H1 (cell line): ENCODE data around the gene MYO1D.

Experiments
- EZH2 ChIP-seq: fragments of 200-600 bp; sonication (generic); IDR thresholded peaks from 2 replicates; pipeline ENCODE4 v1.7.1; 2012; ENCODE audit warnings: low read depth, mild to moderate bottlenecking, moderate library complexity, low read length, inconsistent platforms; ENCODE audit not compliant: severe bottlenecking
- NRF1 ChIP-seq: IDR thresholded peaks from 2 replicates; pipeline ENCODE4 v1.6.1; 2011; ENCODE audit warnings: mild to moderate bottlenecking, low read depth, low read length, improper control_type of control experiment
- SP4 ChIP-seq: IDR thresholded peaks from 2 replicates; pipeline ENCODE4 v1.6.1; 2012; ENCODE audit warnings: low read length, inconsistent platforms
- TF ChIP-seq, protein P1 (sequence below): IDR thresholded peaks from 2 replicates; pipeline ENCODE4 v1.6.1; 2012; ENCODE audit warnings: inconsistent platforms
- TF ChIP-seq, protein P2 (sequence below), 3 experiments: IDR thresholded peaks; 1 replicate in 2 of 3; 2 replicates in 1 of 3; pipeline versions ENCODE4 v1.5.1 to v1.6.1; 2011; ENCODE audit warnings: low read length in 3 of 3, mild to moderate bottlenecking in 3 of 3, inconsistent platforms in 2 of 3, low read depth in 1 of 3, moderate library complexity in 1 of 3; ENCODE audit not compliant: insufficient read depth in 1 of 3; ENCODE audit errors: control extremely low read depth in 1 of 3
- TF ChIP-seq, protein P3 (sequence below): fragments of 300-600 bp; sonication (generic); IDR thresholded peaks from 2 replicates; pipeline ENCODE4 v1.7.1; 2012; ENCODE audit warnings: low read length, moderate library complexity, mild to moderate bottlenecking, inconsistent platforms; ENCODE audit not compliant: insufficient replicate concordance

DNA sequence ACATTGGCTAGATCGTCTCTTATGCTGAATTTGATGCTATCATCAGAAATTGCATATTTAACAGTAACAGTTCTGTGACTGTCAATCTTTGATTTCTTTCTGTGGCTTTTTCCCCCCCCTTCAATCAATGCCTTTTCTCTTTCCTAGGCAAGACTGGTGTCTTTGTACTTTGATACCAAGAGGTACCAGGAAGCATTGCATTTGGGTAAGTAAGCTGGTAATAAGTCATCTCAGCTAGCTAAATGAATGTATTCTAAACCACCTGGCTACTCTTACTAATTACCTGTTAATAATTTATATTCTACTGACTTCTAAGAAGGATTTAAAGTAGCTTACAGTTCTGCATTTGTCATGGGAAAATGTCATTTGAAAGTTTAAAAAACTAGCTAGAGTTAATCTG, 412.6 kb downstream of the MYO1D start:
- TF ChIP-seq EZH2 (no peak), SP4 (no peak), NRF1 (no peak)
- TF ChIP-seq, protein P1, sequence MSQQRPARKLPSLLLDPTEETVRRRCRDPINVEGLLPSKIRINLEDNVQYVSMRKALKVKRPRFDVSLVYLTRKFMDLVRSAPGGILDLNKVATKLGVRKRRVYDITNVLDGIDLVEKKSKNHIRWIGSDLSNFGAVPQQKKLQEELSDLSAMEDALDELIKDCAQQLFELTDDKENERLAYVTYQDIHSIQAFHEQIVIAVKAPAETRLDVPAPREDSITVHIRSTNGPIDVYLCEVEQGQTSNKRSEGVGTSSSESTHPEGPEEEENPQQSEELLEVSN, result no peak
- TF ChIP-seq, protein P2, sequence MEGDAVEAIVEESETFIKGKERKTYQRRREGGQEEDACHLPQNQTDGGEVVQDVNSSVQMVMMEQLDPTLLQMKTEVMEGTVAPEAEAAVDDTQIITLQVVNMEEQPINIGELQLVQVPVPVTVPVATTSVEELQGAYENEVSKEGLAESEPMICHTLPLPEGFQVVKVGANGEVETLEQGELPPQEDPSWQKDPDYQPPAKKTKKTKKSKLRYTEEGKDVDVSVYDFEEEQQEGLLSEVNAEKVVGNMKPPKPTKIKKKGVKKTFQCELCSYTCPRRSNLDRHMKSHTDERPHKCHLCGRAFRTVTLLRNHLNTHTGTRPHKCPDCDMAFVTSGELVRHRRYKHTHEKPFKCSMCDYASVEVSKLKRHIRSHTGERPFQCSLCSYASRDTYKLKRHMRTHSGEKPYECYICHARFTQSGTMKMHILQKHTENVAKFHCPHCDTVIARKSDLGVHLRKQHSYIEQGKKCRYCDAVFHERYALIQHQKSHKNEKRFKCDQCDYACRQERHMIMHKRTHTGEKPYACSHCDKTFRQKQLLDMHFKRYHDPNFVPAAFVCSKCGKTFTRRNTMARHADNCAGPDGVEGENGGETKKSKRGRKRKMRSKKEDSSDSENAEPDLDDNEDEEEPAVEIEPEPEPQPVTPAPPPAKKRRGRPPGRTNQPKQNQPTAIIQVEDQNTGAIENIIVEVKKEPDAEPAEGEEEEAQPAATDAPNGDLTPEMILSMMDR (IDR thresholded peaks at IDR 0.05; ENCODE audit: control extremely low read depth in 1 of 3, insufficient read depth in 1 of 3, low read depth in 1 of 3, low read length in 3 of 3), result no peak
- TF ChIP-seq, protein P3, sequence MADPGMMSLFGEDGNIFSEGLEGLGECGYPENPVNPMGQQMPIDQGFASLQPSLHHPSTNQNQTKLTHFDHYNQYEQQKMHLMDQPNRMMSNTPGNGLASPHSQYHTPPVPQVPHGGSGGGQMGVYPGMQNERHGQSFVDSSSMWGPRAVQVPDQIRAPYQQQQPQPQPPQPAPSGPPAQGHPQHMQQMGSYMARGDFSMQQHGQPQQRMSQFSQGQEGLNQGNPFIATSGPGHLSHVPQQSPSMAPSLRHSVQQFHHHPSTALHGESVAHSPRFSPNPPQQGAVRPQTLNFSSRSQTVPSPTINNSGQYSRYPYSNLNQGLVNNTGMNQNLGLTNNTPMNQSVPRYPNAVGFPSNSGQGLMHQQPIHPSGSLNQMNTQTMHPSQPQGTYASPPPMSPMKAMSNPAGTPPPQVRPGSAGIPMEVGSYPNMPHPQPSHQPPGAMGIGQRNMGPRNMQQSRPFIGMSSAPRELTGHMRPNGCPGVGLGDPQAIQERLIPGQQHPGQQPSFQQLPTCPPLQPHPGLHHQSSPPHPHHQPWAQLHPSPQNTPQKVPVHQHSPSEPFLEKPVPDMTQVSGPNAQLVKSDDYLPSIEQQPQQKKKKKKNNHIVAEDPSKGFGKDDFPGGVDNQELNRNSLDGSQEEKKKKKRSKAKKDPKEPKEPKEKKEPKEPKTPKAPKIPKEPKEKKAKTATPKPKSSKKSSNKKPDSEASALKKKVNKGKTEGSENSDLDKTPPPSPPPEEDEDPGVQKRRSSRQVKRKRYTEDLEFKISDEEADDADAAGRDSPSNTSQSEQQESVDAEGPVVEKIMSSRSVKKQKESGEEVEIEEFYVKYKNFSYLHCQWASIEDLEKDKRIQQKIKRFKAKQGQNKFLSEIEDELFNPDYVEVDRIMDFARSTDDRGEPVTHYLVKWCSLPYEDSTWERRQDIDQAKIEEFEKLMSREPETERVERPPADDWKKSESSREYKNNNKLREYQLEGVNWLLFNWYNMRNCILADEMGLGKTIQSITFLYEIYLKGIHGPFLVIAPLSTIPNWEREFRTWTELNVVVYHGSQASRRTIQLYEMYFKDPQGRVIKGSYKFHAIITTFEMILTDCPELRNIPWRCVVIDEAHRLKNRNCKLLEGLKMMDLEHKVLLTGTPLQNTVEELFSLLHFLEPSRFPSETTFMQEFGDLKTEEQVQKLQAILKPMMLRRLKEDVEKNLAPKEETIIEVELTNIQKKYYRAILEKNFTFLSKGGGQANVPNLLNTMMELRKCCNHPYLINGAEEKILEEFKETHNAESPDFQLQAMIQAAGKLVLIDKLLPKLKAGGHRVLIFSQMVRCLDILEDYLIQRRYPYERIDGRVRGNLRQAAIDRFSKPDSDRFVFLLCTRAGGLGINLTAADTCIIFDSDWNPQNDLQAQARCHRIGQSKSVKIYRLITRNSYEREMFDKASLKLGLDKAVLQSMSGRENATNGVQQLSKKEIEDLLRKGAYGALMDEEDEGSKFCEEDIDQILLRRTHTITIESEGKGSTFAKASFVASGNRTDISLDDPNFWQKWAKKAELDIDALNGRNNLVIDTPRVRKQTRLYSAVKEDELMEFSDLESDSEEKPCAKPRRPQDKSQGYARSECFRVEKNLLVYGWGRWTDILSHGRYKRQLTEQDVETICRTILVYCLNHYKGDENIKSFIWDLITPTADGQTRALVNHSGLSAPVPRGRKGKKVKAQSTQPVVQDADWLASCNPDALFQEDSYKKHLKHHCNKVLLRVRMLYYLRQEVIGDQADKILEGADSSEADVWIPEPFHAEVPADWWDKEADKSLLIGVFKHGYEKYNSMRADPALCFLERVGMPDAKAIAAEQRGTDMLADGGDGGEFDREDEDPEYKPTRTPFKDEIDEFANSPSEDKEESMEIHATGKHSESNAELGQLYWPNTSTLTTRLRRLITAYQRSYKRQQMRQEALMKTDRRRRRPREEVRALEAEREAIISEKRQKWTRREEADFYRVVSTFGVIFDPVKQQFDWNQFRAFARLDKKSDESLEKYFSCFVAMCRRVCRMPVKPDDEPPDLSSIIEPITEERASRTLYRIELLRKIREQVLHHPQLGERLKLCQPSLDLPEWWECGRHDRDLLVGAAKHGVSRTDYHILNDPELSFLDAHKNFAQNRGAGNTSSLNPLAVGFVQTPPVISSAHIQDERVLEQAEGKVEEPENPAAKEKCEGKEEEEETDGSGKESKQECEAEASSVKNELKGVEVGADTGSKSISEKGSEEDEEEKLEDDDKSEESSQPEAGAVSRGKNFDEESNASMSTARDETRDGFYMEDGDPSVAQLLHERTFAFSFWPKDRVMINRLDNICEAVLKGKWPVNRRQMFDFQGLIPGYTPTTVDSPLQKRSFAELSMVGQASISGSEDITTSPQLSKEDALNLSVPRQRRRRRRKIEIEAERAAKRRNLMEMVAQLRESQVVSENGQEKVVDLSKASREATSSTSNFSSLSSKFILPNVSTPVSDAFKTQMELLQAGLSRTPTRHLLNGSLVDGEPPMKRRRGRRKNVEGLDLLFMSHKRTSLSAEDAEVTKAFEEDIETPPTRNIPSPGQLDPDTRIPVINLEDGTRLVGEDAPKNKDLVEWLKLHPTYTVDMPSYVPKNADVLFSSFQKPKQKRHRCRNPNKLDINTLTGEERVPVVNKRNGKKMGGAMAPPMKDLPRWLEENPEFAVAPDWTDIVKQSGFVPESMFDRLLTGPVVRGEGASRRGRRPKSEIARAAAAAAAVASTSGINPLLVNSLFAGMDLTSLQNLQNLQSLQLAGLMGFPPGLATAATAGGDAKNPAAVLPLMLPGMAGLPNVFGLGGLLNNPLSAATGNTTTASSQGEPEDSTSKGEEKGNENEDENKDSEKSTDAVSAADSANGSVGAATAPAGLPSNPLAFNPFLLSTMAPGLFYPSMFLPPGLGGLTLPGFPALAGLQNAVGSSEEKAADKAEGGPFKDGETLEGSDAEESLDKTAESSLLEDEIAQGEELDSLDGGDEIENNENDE, result no peak
